Uterus (tissue), 4 donors: Measurements from ENCODE around the gene TIMM23. TPM values are rescaled to one million over a fixed set of nuclear protein-coding genes. Genes with fewer than 3 reads are reported as not detected.

Source experiments
- DNase-seq, 2 donors: peaks; one replicate each; pipeline ENCODE4 v3.0.0-alpha.2; 2019 to 2020
- H3K27ac ChIP-seq, 2 donors: fragments of 200-600 bp; sonication (generic); 1 replicate in 1 of 2; 2 replicates in 1 of 2; pipeline ENCODE4 v1.5.1; 2016 to 2018
- H3K27me3 ChIP-seq, 2 donors: fragments of 200-600 bp; sonication (generic); one replicate each; pipeline ENCODE4 v1.5.1; 2018 to 2019; ENCODE audit warnings: control low read depth in 1 of 2
- H3K36me3 ChIP-seq, 2 donors: fragments of 200-600 bp; sonication (generic); one replicate each; pipeline ENCODE4 v1.5.1; 2019; ENCODE audit warnings: control low read depth in 1 of 2
- H3K4me1 ChIP-seq, 2 donors: fragments of 200-600 bp; sonication (generic); one replicate each; pipeline ENCODE4 v1.5.1; 2018 to 2019; ENCODE audit warnings: control low read depth in 1 of 2
- H3K4me3 ChIP-seq, 2 donors: fragments of 200-600 bp; sonication (generic); 1 replicate in 1 of 2; 2 replicates in 1 of 2; pipeline ENCODE4 v1.5.1; 2018 to 2019; ENCODE audit warnings: mild to moderate bottlenecking in 1 of 2
- H3K9me3 ChIP-seq, 2 donors: fragments of 200-600 bp; sonication (generic); one replicate each; pipeline ENCODE4 v1.5.1; 2019; ENCODE audit warnings: control low read depth in 1 of 2
- CTCF ChIP-seq, 4 experiments: fragments of 200-600 bp in 2 of 4; fragments of 450-650 bp in 2 of 4; sonication (generic) in 2 of 4; IDR thresholded peaks; one replicate each; pipeline ENCODE4 v1.5.1; 2016 to 2019; ENCODE audit warnings: antibody characterized with exemption in 4 of 4, mild to moderate bottlenecking in 2 of 4, moderate library complexity in 1 of 4
- POLR2A ChIP-seq, 2 donors: fragments of 450-650 bp; IDR thresholded peaks; one replicate each; pipeline ENCODE4 v1.6.1; 2016; ENCODE audit warnings: antibody characterized with exemption in 2 of 2, mild to moderate bottlenecking in 1 of 2, moderate library complexity in 1 of 2
- intact Hi-C: fragments of 100-400 bp; cut with DNase I; formaldehyde crosslinking; loops from one replicate; pipeline ENCODE4 v1.15.1; 2023; ENCODE audit warnings: low total_unique reads
- total RNA-seq, 4 donors: library from RNA; depleted of rRNA in 3 of 4; stranded (reverse); fragments of >200 nt in 3 of 4; gene quantifications; one replicate each; pipeline versions ENCODE4 v1.1.0 to v1.2.4, GENCODE V29; 2014 to 2023
- donor health status: DM: yes; HTN: yes; CAD: no.

The TIMM23 gene
- total RNA-seq, 4 donors from 2014 or later, result 33.1 to 61.0 (median 47.8) TPM

GRCh38 chr10:46035923-46036849, 63.9 kb downstream of the TIMM23 start:
- Histone ChIP-seq H3K9me3 (no peaks in the 10 kb centered on the region), H3K36me3 (no peaks in the 10 kb centered on the region), H3K27ac (no peak overlapping the region), H3K27me3 (no peaks in the 10 kb centered on the region), H3K4me1 (no peaks in the 10 kb centered on the region), H3K4me3 (no peak overlapping the region)
- intact Hi-C loops, result no loop called here
- TF ChIP-seq CTCF (IDR thresholded peaks at IDR 0.05) (no peak), POLR2A (IDR thresholded peaks at IDR 0.05) (no peak)
- DNase-seq, result peak in 1 of 2 donors; percentile 18

- Histone ChIP-seq H3K27me3 (no peaks in the 10 kb centered on the region), H3K27ac (no peak overlapping the region), H3K4me3 (no peak overlapping the region), H3K9me3 (no peaks in the 10 kb centered on the region), H3K36me3 (no peaks in the 10 kb centered on the region), H3K4me1 (no peaks in the 10 kb centered on the region)
- no peak for TF ChIP-seq CTCF (IDR thresholded peaks at IDR 0.05)
- no peak for TF ChIP-seq POLR2A (IDR thresholded peaks at IDR 0.05)
- intact Hi-C loops, result no loop called here
- DNase-seq, result no peak
These were observed 65.0 kb downstream of the TIMM23 start for GRCh38 chr10:46037107-46037825.

GRCh38 chr10:46040004-46040403, 67.7 kb downstream of the TIMM23 start:
- H3K36me3 ChIP-seq, result no peaks in the 10 kb centered on the region
- H3K4me3 ChIP-seq, result no peak overlapping the region
- TF ChIP-seq POLR2A (IDR thresholded peaks at IDR 0.05), result no peak
- no peak for TF ChIP-seq CTCF (IDR thresholded peaks at IDR 0.05)
- H3K27me3 ChIP-seq, result no peaks in the 10 kb centered on the region
- no peaks in the 10 kb centered on the region for H3K4me1 ChIP-seq
- DNase-seq, result no peak
- intact Hi-C loops, result no loop called here
- no peaks in the 10 kb centered on the region for H3K9me3 ChIP-seq
- H3K27ac ChIP-seq, result no peak overlapping the region

- TF ChIP-seq CTCF (IDR thresholded peaks at IDR 0.05), result no peak
- TF ChIP-seq POLR2A (IDR thresholded peaks at IDR 0.05), result no peak
- no peaks in the 10 kb centered on the region for H3K27me3 ChIP-seq
- H3K27ac ChIP-seq, result no peak overlapping the region
- no peaks in the 10 kb centered on the region for H3K4me1 ChIP-seq
- no peak for DNase-seq
- no peaks in the 10 kb centered on the region for H3K36me3 ChIP-seq
- H3K9me3 ChIP-seq, result no peaks in the 10 kb centered on the region
- H3K4me3 ChIP-seq, result no peak overlapping the region
- intact Hi-C loops, result no loop called here
These were observed 70.2 kb downstream of the TIMM23 start for GRCh38 chr10:46042527-46042926.

- TF ChIP-seq CTCF (IDR thresholded peaks at IDR 0.05) (no peak), POLR2A (IDR thresholded peaks at IDR 0.05) (no peak)
- H3K27ac ChIP-seq, result no peak within 1 kb of the TSS
- no peaks in the 10 kb centered on the region for H3K27me3 ChIP-seq
These were observed 74.0 kb downstream of the TIMM23 start, which contains the start of gene MSMB for GRCh38 chr10:46046261-46046660. TSS of gene MSMB (minus strand) at chr10:46046269. CDS start at chr10:46046237, 32 bp downstream.

More at GRCh38 chr10:46046261-46046660, 74.0 kb downstream of the TIMM23 start, which contains the start of gene MSMB:
- intact Hi-C loops, result no loop called here
- H3K4me1 ChIP-seq, result no peaks in the 10 kb centered on the region
- DNase-seq, result no peak
- H3K4me3 ChIP-seq, result no peak within 1 kb of the TSS
- no peaks in the 10 kb centered on the region for H3K9me3 ChIP-seq
- H3K36me3 ChIP-seq, result no peaks in the 10 kb centered on the region
